HCT116 (cell line): ENCODE data around the gene PCMTD2.

Experiments
- ATF3 ChIP-seq: IDR thresholded peaks from 2 replicates; pipeline ENCODE4 v1.6.1; 2012
- CTCF ChIP-seq, 3 experiments: fragments of 200-600 bp in 1 of 3; sonication (generic) in 1 of 3; IDR thresholded peaks in 2 of 3; conservative IDR thresholded peaks in 1 of 3; 2 replicates each; pipeline ENCODE4 v1.5.1; 2012 to 2017; ENCODE audit warnings: low read depth in 2 of 3, low read length in 2 of 3, antibody characterized with exemption in 1 of 3, borderline replicate concordance in 1 of 3, control low read depth in 1 of 3, mild to moderate bottlenecking in 1 of 3, mixed read lengths in 1 of 3, mixed run types in 1 of 3, moderate library complexity in 1 of 3; ENCODE audit not compliant: insufficient read depth in 1 of 3
- EZH2 ChIP-seq: fragments of 200-600 bp; sonication (generic); IDR thresholded peaks from 2 replicates; pipeline ENCODE4 v1.6.1; 2017; ENCODE audit warnings: antibody characterized with exemption, mixed run types
- JUND ChIP-seq: IDR thresholded peaks from 2 replicates; pipeline ENCODE4 v1.6.1; 2012
- POLR2A ChIP-seq: IDR thresholded peaks from 2 replicates; pipeline ENCODE4 v1.7.0; 2011; ENCODE audit warnings: borderline replicate concordance; ENCODE audit not compliant: insufficient read depth, insufficient read length; ENCODE audit errors: extremely low read depth
- POLR2AphosphoS5 ChIP-seq: IDR thresholded peaks from 2 replicates; pipeline ENCODE4 v1.6.1; 2011; ENCODE audit warnings: mild to moderate bottlenecking, low read depth, low read length, moderate library complexity
- RAD21 ChIP-seq: IDR thresholded peaks from 2 replicates; pipeline ENCODE4 v1.6.1; 2012; ENCODE audit warnings: low read depth, mild to moderate bottlenecking
- REST ChIP-seq: IDR thresholded peaks from 2 replicates; pipeline ENCODE4 v1.6.1; 2012; ENCODE audit warnings: low read depth
- YY1 ChIP-seq: IDR thresholded peaks from 2 replicates; pipeline ENCODE4 v1.6.1; 2011; ENCODE audit warnings: low read length, low read depth, moderate library complexity, mild to moderate bottlenecking; ENCODE audit not compliant: insufficient replicate concordance; ENCODE audit errors: extremely low read depth
- ZNF274 ChIP-seq: fragments of 200-500 bp; sonication (Bioruptor generic); IDR thresholded peaks from 2 replicates; pipeline ENCODE4 v1.6.1; 2014; ENCODE audit warnings: mild to moderate bottlenecking, low read depth, low read length, inconsistent platforms

- no peak for TF ChIP-seq REST
- TF ChIP-seq POLR2AphosphoS5, result no peak
- TF ChIP-seq CTCF (IDR thresholded peaks at IDR 0.05 in 2 of 3, conservative IDR thresholded peaks at IDR 0.05 in 1 of 3; ENCODE audit: borderline replicate concordance in 1 of 3, insufficient read depth in 1 of 3, low read depth in 2 of 3, low read length in 2 of 3), result no peak
- no peak for TF ChIP-seq RAD21
- no peak for TF ChIP-seq ATF3
- no peak for TF ChIP-seq EZH2
- no peak for TF ChIP-seq POLR2A
- no peak for TF ChIP-seq JUND
- TF ChIP-seq YY1, result no peak
- TF ChIP-seq ZNF274, result no peak
Observed at GRCh38 chr20:64254156-64254555, 1.4 kb upstream of the PCMTD2 start.
